Neutrophil (primary cell): ENCODE measurements around the gene RNASEH2C.
"Not testable (repeated sequence)": the region's sequence is repeated elsewhere in the genome, so short reads cannot be mapped to it uniquely, and the experiment has no call there.

Experiments
- H3K27ac ChIP-seq: fragments of 200-600 bp; sonication (generic); 2 replicates; pipeline ENCODE4 v1.5.1; 2016; ENCODE audit warnings: mild to moderate bottlenecking, moderate library complexity
- H3K27me3 ChIP-seq: fragments of 200-600 bp; sonication (generic); 2 replicates; pipeline ENCODE4 v1.6.0; 2016; ENCODE audit warnings: mild to moderate bottlenecking
- H3K36me3 ChIP-seq: fragments of 200-600 bp; sonication (generic); 2 replicates; pipeline ENCODE4 v1.5.1; 2017
- H3K4me1 ChIP-seq, 2 experiments: fragments of 200-600 bp in 1 of 2; sonication (generic) in 1 of 2; 1 replicate in 1 of 2; 2 replicates in 1 of 2; pipeline versions ENCODE4 v1.5.1 to v1.6.1; 2013 to 2016; ENCODE audit warnings: low read depth in 1 of 2, low read length in 1 of 2, mild to moderate bottlenecking in 1 of 2, moderate library complexity in 1 of 2; ENCODE audit not compliant: control insufficient read depth in 1 of 2, insufficient read depth in 1 of 2
- H3K4me3 ChIP-seq, 2 experiments: fragments of 200-600 bp in 1 of 2; sonication (generic) in 1 of 2; 1 replicate in 1 of 2; 2 replicates in 1 of 2; pipeline ENCODE4 v1.5.1; 2013 to 2016; ENCODE audit warnings: low read depth in 1 of 2, low read length in 1 of 2, mild to moderate bottlenecking in 1 of 2, moderate library complexity in 1 of 2
- H3K9me3 ChIP-seq: fragments of 200-600 bp; sonication (generic); 2 replicates; pipeline ENCODE4 v1.5.1; 2016
- TF ChIP-seq, protein P1 (sequence below): fragments of 200-600 bp; sonication (generic); IDR thresholded peaks from 2 replicates; pipeline ENCODE4 v1.5.1; 2016; ENCODE audit warnings: antibody characterized with exemption

The RNASEH2C gene

DNA sequence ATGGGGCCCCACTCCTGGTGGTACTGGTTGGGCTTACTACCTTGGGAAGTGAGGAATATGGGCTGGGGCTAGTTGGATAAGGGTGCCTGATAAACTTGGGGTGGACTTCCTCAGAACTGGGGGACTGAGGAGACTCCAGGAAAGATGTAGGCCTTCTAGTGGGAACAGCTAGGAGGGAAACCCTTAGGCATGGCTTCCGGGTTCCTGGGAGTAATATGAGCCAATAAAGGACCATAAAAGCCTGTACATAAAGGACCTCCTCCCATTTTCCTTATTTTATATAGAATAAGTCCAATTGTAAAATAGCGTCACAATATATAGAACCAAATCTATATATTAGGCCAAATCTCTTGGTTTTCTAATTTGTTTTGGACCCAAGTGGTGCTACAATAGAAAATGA lies 18.4 kb upstream of the RNASEH2C start:
- H3K27ac ChIP-seq: no peak overlapping the region
- H3K27me3 ChIP-seq: no peaks in the 10 kb centered on the region
- H3K36me3 ChIP-seq: no peaks in the 10 kb centered on the region
- H3K4me1 ChIP-seq: peaks cover 0 to 3% of the 10 kb centered on the region in 2 experiments
- TF ChIP-seq, protein P1, sequence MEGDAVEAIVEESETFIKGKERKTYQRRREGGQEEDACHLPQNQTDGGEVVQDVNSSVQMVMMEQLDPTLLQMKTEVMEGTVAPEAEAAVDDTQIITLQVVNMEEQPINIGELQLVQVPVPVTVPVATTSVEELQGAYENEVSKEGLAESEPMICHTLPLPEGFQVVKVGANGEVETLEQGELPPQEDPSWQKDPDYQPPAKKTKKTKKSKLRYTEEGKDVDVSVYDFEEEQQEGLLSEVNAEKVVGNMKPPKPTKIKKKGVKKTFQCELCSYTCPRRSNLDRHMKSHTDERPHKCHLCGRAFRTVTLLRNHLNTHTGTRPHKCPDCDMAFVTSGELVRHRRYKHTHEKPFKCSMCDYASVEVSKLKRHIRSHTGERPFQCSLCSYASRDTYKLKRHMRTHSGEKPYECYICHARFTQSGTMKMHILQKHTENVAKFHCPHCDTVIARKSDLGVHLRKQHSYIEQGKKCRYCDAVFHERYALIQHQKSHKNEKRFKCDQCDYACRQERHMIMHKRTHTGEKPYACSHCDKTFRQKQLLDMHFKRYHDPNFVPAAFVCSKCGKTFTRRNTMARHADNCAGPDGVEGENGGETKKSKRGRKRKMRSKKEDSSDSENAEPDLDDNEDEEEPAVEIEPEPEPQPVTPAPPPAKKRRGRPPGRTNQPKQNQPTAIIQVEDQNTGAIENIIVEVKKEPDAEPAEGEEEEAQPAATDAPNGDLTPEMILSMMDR: no peak
- no peaks in the 10 kb centered on the region for H3K9me3 ChIP-seq
- H3K4me3 ChIP-seq: no peak overlapping the region

DNA sequence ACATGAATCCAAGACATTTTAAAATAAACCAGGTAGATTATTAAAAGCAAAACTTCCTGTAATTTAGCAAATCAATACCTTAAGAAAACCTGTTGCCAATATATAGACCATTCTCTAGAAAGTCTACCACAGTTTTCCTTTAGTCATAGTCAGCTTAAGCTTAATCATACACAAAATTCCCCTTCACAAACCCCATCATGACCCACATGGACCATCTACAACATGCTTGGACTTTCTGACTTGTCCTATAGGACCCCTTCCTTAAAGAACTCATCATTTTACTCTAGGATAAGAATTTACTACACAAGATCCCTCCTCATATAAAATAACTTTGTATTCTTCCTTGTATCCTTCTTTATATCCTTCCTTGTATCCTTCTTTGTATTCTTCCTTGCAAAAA lies 16.2 kb upstream of the RNASEH2C start:
- H3K36me3 ChIP-seq: no peaks in the 10 kb centered on the region
- H3K9me3 ChIP-seq: no peaks in the 10 kb centered on the region
- no peaks in the 10 kb centered on the region for H3K27me3 ChIP-seq
- H3K27ac ChIP-seq: no peak overlapping the region
- no peak overlapping the region for H3K4me3 ChIP-seq
- H3K4me1 ChIP-seq: no peaks in the 10 kb centered on the region
- TF ChIP-seq, protein P1: no peak

DNA sequence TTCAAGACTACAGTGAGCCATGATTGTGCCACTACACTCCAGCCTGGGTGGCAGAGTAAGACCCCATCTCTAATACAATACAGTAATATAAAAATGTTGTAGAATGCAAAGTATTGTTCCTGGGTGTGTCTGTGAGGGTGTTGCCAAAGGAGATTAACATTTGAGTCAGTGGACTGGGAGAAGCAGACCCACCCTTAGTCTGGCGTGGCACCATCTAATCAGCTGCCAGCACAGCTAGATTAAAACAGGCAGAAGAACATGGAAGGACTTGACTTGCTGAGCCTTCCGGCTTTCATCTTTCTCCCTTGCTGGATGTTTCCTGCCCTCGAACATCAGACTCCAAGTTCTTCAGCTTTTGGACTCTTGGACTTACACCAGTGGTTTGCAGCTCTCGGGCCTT lies 14.5 kb upstream of the RNASEH2C start:
- not testable (repeated sequence) for H3K27me3 ChIP-seq, H3K4me3 ChIP-seq, H3K4me1 ChIP-seq, H3K36me3 ChIP-seq, H3K27ac ChIP-seq, H3K9me3 ChIP-seq

DNA sequence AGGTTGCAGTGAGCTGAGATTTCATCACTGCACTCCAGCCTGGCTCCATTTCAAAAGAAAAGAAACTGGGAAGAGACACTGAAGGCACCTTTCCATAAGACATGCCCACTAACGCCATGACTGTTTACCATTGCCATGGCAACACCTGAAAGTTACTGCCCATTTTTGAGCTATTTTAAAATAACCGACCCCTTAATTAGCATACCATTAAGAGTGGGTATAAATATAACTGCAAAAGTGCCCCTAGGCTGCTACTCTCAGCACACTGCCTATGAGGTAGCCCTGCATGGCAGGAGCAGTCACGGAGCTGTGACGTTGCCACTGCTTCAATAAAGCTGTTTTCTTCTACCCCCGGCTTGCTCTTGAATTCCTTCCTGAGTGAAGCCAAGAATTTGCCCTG lies 9.9 kb upstream of the RNASEH2C start:
- Histone ChIP-seq H3K4me1 (peaks cover 23 to 25% of the 10 kb centered on the region in 2 experiments), H3K4me3 (no peak overlapping the region), H3K27me3 (no peaks in the 10 kb centered on the region), H3K36me3 (no peaks in the 10 kb centered on the region), H3K9me3 (no peaks in the 10 kb centered on the region), H3K27ac (no peak overlapping the region)
- TF ChIP-seq, protein P1: no peak

DNA sequence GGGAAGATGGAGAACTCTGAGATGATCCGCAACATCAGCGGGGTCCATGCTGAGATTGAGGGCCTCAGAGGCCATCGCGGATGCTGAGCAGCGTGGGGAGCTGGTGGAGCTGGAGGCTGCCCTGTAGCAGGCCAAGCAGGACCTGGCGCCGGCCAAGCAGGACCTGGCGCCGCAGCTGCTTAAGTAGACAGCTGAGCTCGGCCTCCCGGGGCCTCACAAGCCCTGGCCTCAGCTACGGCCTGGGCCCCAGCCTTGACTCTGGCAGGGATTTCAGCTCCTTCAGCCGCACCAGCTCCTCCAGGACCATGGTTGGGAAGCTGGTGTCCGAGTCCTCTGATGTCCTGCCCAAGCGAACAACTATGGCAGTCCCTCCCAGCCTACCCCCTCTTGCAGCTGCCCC lies 7.3 kb upstream of the RNASEH2C start:
- H3K4me3 ChIP-seq: no peak overlapping the region
- no peaks in the 10 kb centered on the region for H3K36me3 ChIP-seq
- H3K27me3 ChIP-seq: no peaks in the 10 kb centered on the region
- H3K4me1 ChIP-seq: peaks cover 25 to 28% of the 10 kb centered on the region in 2 experiments
- no peak overlapping the region for H3K27ac ChIP-seq
- TF ChIP-seq, protein P1: no peak
- H3K9me3 ChIP-seq: no peaks in the 10 kb centered on the region

DNA sequence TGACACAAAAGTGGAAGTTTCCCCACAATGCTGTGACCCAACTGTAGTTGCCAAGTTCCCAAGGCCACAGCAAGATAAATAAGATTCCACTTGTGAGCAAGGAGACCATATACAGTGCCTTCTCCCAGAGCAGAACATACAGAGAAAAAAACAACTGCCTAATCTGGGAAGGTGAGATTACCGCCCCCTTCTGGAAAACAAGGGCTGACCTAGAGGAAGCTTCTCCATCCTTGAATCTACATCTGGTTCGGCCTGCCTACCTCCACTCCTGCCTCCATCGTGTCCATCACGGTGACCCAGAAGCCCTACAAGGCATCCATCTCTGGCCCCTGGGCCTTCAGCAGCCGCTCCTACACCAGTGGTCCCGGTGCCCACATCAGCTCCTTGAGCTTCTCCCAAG lies 6.1 kb upstream of the RNASEH2C start:
- Histone ChIP-seq H3K36me3 (no peaks in the 10 kb centered on the region), H3K4me1 (peaks cover 25 to 28% of the 10 kb centered on the region in 2 experiments), H3K9me3 (no peaks in the 10 kb centered on the region), H3K27me3 (no peaks in the 10 kb centered on the region), H3K27ac (peak overlapping the region; percentile 84), H3K4me3 (no peak overlapping the region)
- TF ChIP-seq, protein P1: no peak
